GM12875 (cell line): ENCODE data around the gene OR2V1.
"Not testable (repeated sequence)": the region's sequence is repeated elsewhere in the genome, so short reads cannot be mapped to it uniquely, and the experiment has no call there.

Source experiments
- H3K4me3 ChIP-seq: one replicate; pipeline ENCODE4 v1.5.1; 2011; ENCODE audit warnings: low read depth, low read length, control low read depth
- CTCF ChIP-seq: IDR thresholded peaks from 2 replicates; pipeline ENCODE4 v1.5.1; 2011; ENCODE audit warnings: low read depth, mild to moderate bottlenecking, control low read depth, inconsistent platforms, low read length, moderate library complexity, borderline replicate concordance; ENCODE audit not compliant: insufficient read depth

OR2V1 gene, protein sequence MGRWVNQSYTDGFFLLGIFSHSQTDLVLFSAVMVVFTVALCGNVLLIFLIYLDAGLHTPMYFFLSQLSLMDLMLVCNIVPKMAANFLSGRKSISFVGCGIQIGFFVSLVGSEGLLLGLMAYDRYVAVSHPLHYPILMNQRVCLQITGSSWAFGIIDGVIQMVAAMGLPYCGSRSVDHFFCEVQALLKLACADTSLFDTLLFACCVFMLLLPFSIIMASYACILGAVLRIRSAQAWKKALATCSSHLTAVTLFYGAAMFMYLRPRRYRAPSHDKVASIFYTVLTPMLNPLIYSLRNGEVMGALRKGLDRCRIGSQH

GRCh38 chr5:181130832-181131496 is at the start of gene OR2V1:
OR2V1 (minus strand) TSS chr5:181131169; CDS start chr5:181125304, 5,865 bp downstream.
- no peak within 1 kb of the TSS for H3K4me3 ChIP-seq
- TF ChIP-seq CTCF, result no peak

DNA sequence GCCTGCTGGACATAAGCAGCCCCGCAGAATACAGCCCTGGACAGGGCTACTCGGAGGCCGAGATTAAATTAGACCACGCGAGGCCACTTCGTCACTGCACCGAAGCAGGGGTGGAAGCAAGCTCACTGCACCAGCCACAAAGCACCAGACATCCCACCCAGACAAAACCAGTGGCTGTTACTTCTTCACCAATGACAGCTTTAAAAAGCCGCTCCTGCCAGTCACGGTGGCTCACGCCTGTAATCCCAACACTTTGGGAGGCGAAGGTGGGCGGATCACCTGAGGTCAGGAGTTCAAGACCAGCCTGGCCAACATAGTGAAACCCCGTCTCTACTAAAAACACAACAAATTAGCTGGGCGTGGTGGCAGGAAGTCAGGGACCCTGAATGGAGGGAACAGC is 46.6 kb upstream of the OR2V1 start:
- H3K4me3 ChIP-seq, result not testable (repeated sequence)

DNA sequence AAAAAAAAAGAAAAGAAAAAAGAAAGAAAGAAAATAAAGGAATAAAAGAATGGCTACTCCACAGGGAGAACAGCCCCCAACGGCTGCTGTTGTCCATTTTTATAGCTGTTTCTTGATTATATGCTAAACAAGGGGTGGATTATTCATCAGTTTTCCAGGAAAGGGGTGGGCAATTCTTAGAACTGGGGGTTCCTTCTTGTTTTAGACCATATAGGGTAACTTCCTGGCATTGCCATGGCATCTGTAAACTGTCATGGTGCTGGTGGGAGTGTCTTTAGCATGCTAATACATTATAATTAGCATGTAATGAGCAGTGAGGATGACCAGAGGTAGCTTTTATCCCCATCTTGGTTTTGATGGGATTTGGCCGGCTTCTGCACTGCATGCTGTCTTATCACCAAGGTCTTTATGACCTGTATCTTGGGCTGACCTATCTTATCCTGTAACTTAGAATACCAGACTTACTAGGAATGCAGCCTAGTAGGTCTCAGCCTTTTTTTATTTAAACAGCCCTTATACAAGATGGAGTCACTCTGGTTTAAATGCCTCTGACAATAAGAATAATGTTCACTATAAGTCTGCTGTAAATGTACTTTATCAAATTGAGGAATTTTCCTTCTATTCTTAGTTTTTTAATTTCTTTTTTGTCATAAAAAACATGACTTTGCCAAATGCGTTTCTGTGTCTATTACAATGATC is 45.4 kb upstream of the OR2V1 start:
- no peak for TF ChIP-seq CTCF
- no peak overlapping the region for H3K4me3 ChIP-seq

DNA sequence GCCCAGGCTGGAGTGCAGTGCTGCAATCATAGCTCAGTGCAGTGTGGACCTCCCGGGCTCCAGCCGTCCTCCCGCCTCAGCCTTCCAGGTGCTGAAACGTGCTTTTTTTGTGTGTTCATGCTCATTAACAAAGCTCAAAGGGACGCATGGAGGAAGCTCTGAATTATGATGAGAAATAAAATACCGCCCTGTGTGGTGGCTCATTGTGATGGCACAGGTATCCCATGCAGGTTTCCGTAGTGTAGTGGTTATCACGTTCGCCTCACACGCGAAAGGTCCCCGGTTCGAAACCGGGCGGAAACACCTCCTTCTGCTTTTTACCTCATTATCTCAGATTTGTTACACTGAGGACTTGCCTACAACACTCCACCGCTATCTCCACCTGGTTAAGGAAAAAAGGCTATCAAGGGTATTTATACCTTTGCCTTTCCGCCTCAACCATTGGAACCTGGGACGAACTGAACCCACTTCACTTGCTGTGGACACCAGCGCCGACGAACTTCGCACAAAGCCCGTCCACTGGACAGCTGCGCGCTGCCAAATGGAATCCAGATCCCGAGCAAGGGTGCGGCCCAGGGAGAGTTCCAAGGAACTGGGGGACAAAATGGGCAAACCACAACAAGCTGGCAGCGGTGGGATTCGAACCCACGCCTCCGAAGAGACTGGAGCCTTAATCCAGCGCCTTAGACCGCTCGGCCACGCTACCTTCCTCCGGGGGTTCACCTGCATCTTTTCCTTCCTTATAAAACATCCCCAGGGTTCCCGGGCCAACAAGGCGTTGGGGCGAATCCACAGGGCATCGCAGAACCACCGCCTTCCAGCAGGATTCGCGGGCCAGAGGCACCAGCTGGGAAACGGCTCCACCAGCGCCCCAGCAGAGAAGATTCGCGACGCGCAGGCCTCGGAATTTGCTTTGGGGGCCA is 42.7 kb upstream of the OR2V1 start:
- peak overlapping the region; percentile 54 for H3K4me3 ChIP-seq
- TF ChIP-seq CTCF, result no peak

DNA sequence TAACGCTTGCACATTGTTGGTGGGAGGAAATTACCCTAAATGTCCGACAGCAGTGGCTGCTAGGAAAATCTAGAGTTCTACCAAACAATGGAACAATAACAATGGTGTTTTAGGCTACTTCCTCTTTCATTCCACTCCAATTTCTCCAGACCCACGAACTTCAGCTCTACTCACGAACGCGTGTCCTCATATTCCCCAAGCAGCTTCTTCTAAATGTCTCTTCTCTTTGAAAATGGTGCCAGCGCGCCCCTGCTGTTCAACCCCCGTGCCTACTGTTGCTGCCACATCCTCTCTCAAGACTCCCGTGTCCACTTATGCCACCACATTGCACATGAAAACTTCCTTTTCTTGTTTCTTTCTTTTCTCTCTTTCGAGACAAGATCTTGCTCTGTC is 42.1 kb upstream of the OR2V1 start:
- H3K4me3 ChIP-seq, result peak overlapping the region; percentile 54
- 0 out of 2 replicates have a peak, but pooled peaks have one; percentile 19 for TF ChIP-seq CTCF

- no peak overlapping the region for H3K4me3 ChIP-seq
- TF ChIP-seq CTCF, result no peak
These were observed 40.8 kb upstream of the OR2V1 start for GRCh38 chr5:181171782-181172181.

- TF ChIP-seq CTCF, result no peak
- H3K4me3 ChIP-seq, result no peak overlapping the region
These were observed 40.0 kb upstream of the OR2V1 start for GRCh38 chr5:181170996-181171395.
